Measurements from ENCODE around the gene BBS7.

BBS7 gene

DNA sequence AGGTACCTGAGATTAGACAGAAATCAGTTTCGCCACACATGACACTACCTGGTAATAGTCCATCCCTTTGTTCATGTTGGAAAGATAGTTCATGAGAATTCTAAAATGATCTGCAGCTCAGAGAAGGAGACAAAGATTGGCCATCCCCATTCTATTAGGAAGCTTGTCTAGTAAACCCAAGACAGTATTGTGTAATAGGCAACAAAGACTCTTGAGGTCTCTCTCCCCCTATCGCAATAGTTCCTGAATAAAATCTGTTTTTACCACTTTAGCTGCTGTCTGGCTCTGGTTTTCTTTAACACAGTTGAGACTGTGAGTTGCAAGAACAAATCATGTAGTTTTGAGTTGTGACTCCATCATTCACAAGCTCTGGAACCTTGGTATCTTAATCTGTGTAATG is 14.8 kb upstream of the BBS7 start:
- TF ChIP-seq, protein P1, sequence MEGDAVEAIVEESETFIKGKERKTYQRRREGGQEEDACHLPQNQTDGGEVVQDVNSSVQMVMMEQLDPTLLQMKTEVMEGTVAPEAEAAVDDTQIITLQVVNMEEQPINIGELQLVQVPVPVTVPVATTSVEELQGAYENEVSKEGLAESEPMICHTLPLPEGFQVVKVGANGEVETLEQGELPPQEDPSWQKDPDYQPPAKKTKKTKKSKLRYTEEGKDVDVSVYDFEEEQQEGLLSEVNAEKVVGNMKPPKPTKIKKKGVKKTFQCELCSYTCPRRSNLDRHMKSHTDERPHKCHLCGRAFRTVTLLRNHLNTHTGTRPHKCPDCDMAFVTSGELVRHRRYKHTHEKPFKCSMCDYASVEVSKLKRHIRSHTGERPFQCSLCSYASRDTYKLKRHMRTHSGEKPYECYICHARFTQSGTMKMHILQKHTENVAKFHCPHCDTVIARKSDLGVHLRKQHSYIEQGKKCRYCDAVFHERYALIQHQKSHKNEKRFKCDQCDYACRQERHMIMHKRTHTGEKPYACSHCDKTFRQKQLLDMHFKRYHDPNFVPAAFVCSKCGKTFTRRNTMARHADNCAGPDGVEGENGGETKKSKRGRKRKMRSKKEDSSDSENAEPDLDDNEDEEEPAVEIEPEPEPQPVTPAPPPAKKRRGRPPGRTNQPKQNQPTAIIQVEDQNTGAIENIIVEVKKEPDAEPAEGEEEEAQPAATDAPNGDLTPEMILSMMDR (IDR thresholded peaks at IDR 0.05; ENCODE audit: insufficient read depth, missing control alignments): no peak
- no peak for DNase-seq (ENCODE audit: insufficient read length, low spot score)
- FAIRE-seq: no peak

DNA sequence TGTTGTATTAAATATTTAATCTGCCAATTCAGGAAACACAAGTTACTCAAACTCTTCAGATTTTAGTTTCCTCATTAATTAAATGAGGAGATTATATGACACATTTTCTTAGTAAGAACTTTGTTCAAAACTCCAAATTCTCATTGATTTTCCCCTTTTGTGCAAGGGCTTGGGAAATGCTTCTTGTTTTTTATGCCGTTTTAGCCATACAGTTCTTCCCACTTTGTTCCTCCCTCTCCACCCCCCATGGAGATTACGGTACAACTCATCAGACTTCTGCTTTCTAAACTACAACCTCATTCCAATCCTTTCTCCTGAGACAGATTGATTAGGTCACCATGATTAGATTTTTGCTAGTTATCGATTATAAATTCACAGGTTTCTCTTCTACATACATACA is 10.9 kb upstream of the BBS7 start:
- FAIRE-seq: no peak
- TF ChIP-seq, protein P1 (IDR thresholded peaks at IDR 0.05; ENCODE audit: insufficient read depth, missing control alignments): no peak
- no peak for DNase-seq (ENCODE audit: insufficient read length, low spot score)

DNA sequence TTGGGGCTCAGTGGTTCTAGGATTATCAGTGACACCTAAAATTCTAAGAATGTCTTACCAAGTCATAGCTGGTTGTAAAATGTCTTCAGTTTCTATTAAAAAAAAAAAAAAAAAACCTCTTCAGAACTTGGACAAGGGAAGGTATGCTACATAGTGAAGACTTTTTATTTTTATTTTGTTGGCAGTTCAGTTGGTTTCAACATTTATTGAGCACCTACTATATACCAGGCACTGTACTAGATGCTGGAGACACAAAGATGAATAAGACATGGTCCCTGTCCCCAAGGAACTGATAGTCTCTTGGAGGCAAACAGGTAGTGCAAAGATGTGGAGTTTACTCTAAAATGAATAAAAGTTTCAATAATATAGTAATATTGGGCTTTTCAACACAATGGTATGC is 8.9 kb upstream of the BBS7 start:
- no peak for DNase-seq (ENCODE audit: insufficient read length, low spot score)
- TF ChIP-seq, protein P1 (IDR thresholded peaks at IDR 0.05; ENCODE audit: insufficient read depth, missing control alignments): no peak
- no peak for FAIRE-seq

DNA sequence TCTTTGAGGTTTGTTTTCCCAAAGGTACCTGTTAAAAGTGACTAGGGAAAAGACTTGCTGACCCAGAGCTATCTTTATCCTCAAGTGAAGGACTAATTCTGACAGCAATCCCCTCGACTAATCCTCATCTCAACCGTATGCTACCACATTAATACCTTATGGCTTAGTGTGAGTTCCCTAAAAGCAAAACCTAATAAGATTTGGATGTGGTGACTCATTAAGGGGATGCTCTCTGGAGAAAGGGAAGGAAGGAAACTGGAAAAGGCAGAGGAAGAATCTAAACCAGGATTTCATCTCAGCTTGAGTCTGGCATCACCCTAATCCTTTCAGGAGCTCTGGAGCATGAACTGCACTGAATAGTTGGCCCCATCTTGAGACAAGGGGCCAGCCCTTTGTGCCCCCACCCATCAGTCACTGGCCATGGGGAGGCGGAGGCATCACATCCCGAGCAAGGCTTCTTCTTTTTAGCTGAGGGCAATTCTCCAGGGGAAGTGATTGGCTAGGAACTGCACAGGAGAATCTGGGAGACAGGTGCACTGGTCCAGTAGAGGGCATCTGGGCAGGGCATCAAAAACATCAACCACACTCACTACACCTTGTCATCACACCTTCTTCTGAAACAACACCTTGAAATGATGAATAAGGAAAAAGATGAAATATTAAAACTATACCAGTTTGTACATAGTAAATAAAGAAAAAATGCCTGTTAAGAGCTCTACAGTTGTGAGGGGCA is 6.9 kb upstream of the BBS7 start:
- TF ChIP-seq, protein P1 (IDR thresholded peaks at IDR 0.05; ENCODE audit: insufficient read depth, missing control alignments): no peak
- peak; percentile 18 for DNase-seq (ENCODE audit: insufficient read length, low spot score)
- peak; percentile 100 for FAIRE-seq

DNA sequence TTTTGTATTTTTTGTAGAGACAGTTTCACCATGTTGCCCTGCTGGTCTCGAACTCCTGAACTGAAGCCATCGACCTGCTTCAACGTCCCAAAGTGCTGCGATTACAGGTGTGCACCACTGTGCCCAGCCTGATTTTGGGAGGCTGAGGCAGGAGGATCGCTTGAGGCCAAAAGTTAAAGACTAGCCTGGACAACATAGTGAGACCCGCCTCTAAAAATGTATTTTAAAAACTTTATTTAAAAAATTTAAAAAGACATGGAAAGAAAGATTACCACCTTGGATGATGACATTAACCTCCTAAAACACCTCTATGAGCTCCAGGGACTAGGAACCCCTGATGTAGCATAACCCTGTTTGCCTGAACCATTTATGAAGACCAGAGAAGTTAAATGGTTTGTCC is 5.8 kb upstream of the BBS7 start:
- FAIRE-seq (no peak), DNase-seq (ENCODE audit: insufficient read length, low spot score) (no peak)
- TF ChIP-seq, protein P1 (IDR thresholded peaks at IDR 0.05; ENCODE audit: insufficient read depth, missing control alignments): no peak

DNA sequence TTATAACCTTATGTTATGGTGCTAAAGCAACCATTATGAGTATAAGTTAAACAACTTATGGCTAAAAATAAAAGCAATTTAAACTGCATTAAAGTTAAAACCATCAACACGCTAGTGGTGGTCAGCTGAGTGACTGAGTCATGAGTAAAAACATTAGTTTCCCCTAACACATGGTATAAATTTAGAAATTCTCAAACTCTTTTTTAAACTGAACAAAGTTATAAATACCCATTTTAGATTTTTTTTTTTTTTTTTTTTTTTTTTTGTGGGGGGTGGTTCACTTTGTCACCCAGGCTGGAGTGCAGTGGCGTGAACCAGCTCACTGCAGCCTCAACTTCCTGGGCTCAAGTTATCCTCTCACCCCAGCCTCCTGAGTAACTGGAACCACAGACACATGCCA is 5.4 kb upstream of the BBS7 start:
- DNase-seq (ENCODE audit: insufficient read length, low spot score) (no peak), FAIRE-seq (no peak)

DNA sequence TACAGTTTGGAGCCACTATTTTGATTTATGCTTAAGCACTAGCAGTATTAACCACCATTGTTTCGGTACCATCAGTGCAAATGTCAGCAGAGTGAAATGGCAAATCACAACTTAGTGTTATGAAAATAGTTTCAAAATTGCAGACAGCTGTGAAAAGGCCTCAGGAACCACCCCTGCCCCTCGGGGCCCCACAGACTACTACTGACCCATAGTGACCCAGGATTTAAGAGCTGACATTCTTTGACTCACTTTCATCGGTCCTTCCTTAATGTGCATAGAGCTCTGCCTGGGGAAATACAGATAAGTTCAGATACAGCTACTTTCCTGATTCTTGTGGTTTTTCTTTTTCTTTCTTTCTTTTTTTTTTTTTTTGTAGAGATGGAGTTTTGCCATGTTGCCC is 3.3 kb upstream of the BBS7 start:
- TF ChIP-seq, protein P1 (IDR thresholded peaks at IDR 0.05; ENCODE audit: insufficient read depth, missing control alignments): no peak
- DNase-seq (ENCODE audit: insufficient read length, low spot score) (no peak), FAIRE-seq (no peak)

More for the DNA sequence above, 5.4 kb upstream of the BBS7 start:
- TF ChIP-seq, protein P1 (IDR thresholded peaks at IDR 0.05; ENCODE audit: insufficient read depth, missing control alignments): no peak

Measured in D721Med (cell line).